NCI-H146 treated with DMSO at 0.1 percent for 48 hours (cell line): ENCODE measurements around the gene SMARCA5.

Experiments
- DNase-seq: peaks from one replicate; lab custom pipeline; 2025; ENCODE audit not compliant: unreplicated experiment; lab: John Stamatoyannopoulos, UW

The SMARCA5 gene

GRCh38 chr4:143531380-143531779 is 17.9 kb downstream of the SMARCA5 start:
- DNase-seq = no peak

GRCh38 chr4:143531788-143532491 is 18.4 kb downstream of the SMARCA5 start:
- no peak for DNase-seq

- DNase-seq = no peak
Measured at GRCh38 chr4:143538979-143539669, 25.6 kb downstream of the SMARCA5 start.

GRCh38 chr4:143539670-143540023 is 26.1 kb downstream of the SMARCA5 start:
- no peak for DNase-seq

- DNase-seq = no peak
Measured at GRCh38 chr4:143549928-143550327, 36.4 kb downstream of the SMARCA5 start.

- DNase-seq = no peak
Measured at GRCh38 chr4:143554728-143555597, 41.5 kb downstream of the SMARCA5 start.

- no peak for DNase-seq
Measured at GRCh38 chr4:143555676-143556075, 42.2 kb downstream of the SMARCA5 start.

GRCh38 chr4:143558286-143558685 is 44.8 kb downstream of the SMARCA5 start:
- DNase-seq = no peak

GRCh38 chr4:143558823-143559756 is 45.6 kb downstream of the SMARCA5 start:
- peak; percentile 57 for DNase-seq

- DNase-seq = peak; percentile 43
Measured at GRCh38 chr4:143559757-143560147, 46.2 kb downstream of the SMARCA5 start.

GRCh38 chr4:143564472-143564871 is 51.0 kb downstream of the SMARCA5 start:
- no peak for DNase-seq

GRCh38 chr4:143575331-143575730 is 61.8 kb downstream of the SMARCA5 start:
- DNase-seq = no peak

GRCh38 chr4:143581331-143581946 is 67.9 kb downstream of the SMARCA5 start:
- no peak for DNase-seq

- no peak for DNase-seq
Measured at GRCh38 chr4:143585548-143585947, 72.0 kb downstream of the SMARCA5 start.

GRCh38 chr4:143586080-143586479 is 72.6 kb downstream of the SMARCA5 start:
- DNase-seq = no peak

- DNase-seq = no peak
Measured at GRCh38 chr4:143587703-143588102, 74.2 kb downstream of the SMARCA5 start.

- no peak for DNase-seq
Measured at GRCh38 chr4:143597276-143597675, 83.8 kb downstream of the SMARCA5 start.

GRCh38 chr4:143598816-143599215 is 85.3 kb downstream of the SMARCA5 start:
- DNase-seq = no peak

GRCh38 chr4:143599827-143600226 is 86.3 kb downstream of the SMARCA5 start:
- no peak for DNase-seq

GRCh38 chr4:143606480-143606879 is 93.0 kb downstream of the SMARCA5 start:
- no peak for DNase-seq
